HepG2 (cell line): Measurements from ENCODE around the gene HID1. TPM values are rescaled to one million over a fixed set of nuclear protein-coding genes. Genes with fewer than 3 reads are reported as not detected.

Experiments
- ATAC-seq: fragments of 200-7000 bp; cut with Tn5 transposase; 3 replicates; pipeline ENCODE4 v1.9.1; 2020; ENCODE audit warnings: mild to moderate bottlenecking, moderate library complexity
- BruUV-seq: library from RNA; stranded (reverse); fragments of 400-500 nt; replicated peaks from 2 replicates; lab custom pipeline; 2021; lab: Mats Ljungman, UMichigan
- CTCF ChIA-PET: fragments of 300-600 bp; formaldehyde crosslinking; extraction: SDS; loops from one replicate; lab custom pipeline; 2021; ENCODE audit warnings: low total read pairs, inconsistent platforms, low intra/inter-chr PET ratio; lab: Yijun Ruan, JAX
- POLR2A ChIA-PET: fragments of 350-600 bp; sonication (Branson Sonifier 250); formaldehyde crosslinking; loops from one replicate; lab custom pipeline; 2020; ENCODE audit warnings: antibody characterized with exemption, inconsistent platforms; lab: Yijun Ruan, JAX
- DNase-seq: peaks from one replicate; pipeline ENCODE4 v3.0.0-alpha.2; 2015; ENCODE audit warnings: low spot score
- FAIRE-seq: peaks from 3 replicates; lab custom pipeline; 2011; peaks lifted over from hg19 to GRCh38; lab: Jason Lieb, UNC
- H2AFZ ChIP-seq: one replicate; pipeline ENCODE4 v1.6.1; 2011; ENCODE audit warnings: low read length, inconsistent platforms
- H3K27ac ChIP-seq: fragments of 300-600 bp; 3 replicates; pipeline ENCODE4 v1.8.0; 2011; ENCODE audit warnings: mixed run types, mild to moderate bottlenecking, mixed read lengths, low read length, inconsistent platforms; ENCODE audit not compliant: insufficient read depth; ENCODE audit errors: extremely low read length
- H3K27me3 ChIP-seq, 2 experiments: fragments of 200-600 bp in 1 of 2; 2 replicates in 1 of 2; 3 replicates in 1 of 2; pipeline versions ENCODE4 v1.6.0 to v1.8.0; 2011; ENCODE audit warnings: low read length in 2 of 2, mild to moderate bottlenecking in 2 of 2, moderate library complexity in 2 of 2, inconsistent platforms in 1 of 2; ENCODE audit not compliant: insufficient read depth in 2 of 2, control insufficient read depth in 1 of 2
- H3K36me3 ChIP-seq, 2 experiments: fragments of 200-600 bp in 1 of 2; replicated peaks in 1 of 2; 2 replicates in 1 of 2; 3 replicates in 1 of 2; pipeline versions ENCODE4 v1.5.1 to v1.8.0; 2011; ENCODE audit warnings: low read length in 2 of 2, inconsistent platforms in 1 of 2; ENCODE audit not compliant: insufficient read depth in 2 of 2, control insufficient read depth in 1 of 2
- H3K4me1 ChIP-seq: 2 replicates; pipeline ENCODE4 v1.5.1; 2012; ENCODE audit warnings: low read length, inconsistent platforms; ENCODE audit not compliant: insufficient read depth
- H3K4me2 ChIP-seq: 2 replicates; pipeline ENCODE4 v1.6.0; 2011; ENCODE audit warnings: low read depth, low read length, inconsistent platforms
- H3K4me3 ChIP-seq, 3 experiments: fragments of 200-600 bp in 1 of 3; sonication (generic), shearing (Covaris generic) in 1 of 3; replicated peaks in 1 of 3; 2 replicates each; pipeline ENCODE4 v1.5.1; 2011 to 2016; ENCODE audit warnings: low read length in 3 of 3, inconsistent platforms in 2 of 3, low read depth in 2 of 3, mild to moderate bottlenecking in 2 of 3, control low read depth in 1 of 3, mixed read lengths in 1 of 3; ENCODE audit not compliant: insufficient read depth in 1 of 3
- H3K79me2 ChIP-seq: one replicate; pipeline ENCODE4 v1.6.1; 2011; ENCODE audit warnings: low read length, inconsistent platforms; ENCODE audit not compliant: insufficient read depth
- H3K9ac ChIP-seq: 2 replicates; pipeline ENCODE4 v1.6.0; 2011; ENCODE audit warnings: mild to moderate bottlenecking, low read depth, low read length, inconsistent platforms; ENCODE audit not compliant: insufficient read depth
- H3K9me3 ChIP-seq: 2 replicates; pipeline ENCODE4 v1.5.1; 2012; ENCODE audit warnings: mild to moderate bottlenecking, low read length
- H4K20me1 ChIP-seq: 2 replicates; pipeline ENCODE4 v1.6.0; 2011; ENCODE audit warnings: inconsistent platforms, mild to moderate bottlenecking, low read length, moderate library complexity; ENCODE audit not compliant: insufficient read depth
- CHD2 ChIP-seq: IDR thresholded peaks from 2 replicates; pipeline ENCODE4 v1.6.1; 2011; ENCODE audit warnings: low read depth, low read length, improper control_type of control experiment
- EP300 ChIP-seq, 3 experiments: sonication (generic) in 1 of 3; formaldehyde crosslinking in 1 of 3; IDR thresholded peaks; 2 replicates each; pipeline versions ENCODE4 v1.5.1 to v1.6.1; 2011 to 2020; ENCODE audit warnings: low read depth in 2 of 3, low read length in 2 of 3, borderline replicate concordance in 1 of 3, improper control_type of control experiment in 1 of 3, mild to moderate bottlenecking in 1 of 3, missing genetic modification reagents in 1 of 3, moderate library complexity in 1 of 3
- GRHL1 ChIP-seq: sonication (generic); formaldehyde crosslinking; conservative IDR thresholded peaks from 2 replicates; pipeline ENCODE4 v1.8.0; 2022; ENCODE audit warnings: missing genetic modification reagents
- KDM6A ChIP-seq: IDR thresholded peaks from 2 replicates; pipeline ENCODE4 v1.6.1; 2016; ENCODE audit warnings: low read depth
- NCOA2 ChIP-seq: sonication (generic); formaldehyde crosslinking; IDR thresholded peaks from 2 replicates; pipeline ENCODE4 v1.8.0; 2022; ENCODE audit warnings: inconsistent platforms
- TOPORS ChIP-seq: sonication (generic); formaldehyde crosslinking; IDR thresholded peaks from 2 replicates; pipeline ENCODE4 v1.8.0; 2023; ENCODE audit warnings: mild to moderate bottlenecking, missing genetic modification reagents
- TRAFD1 ChIP-seq: sonication (generic); formaldehyde crosslinking; IDR thresholded peaks from 2 replicates; pipeline ENCODE4 v1.5.1; 2020; ENCODE audit warnings: missing genetic modification reagents, mild to moderate bottlenecking, borderline replicate concordance
- ZMAT5 ChIP-seq: sonication (generic); formaldehyde crosslinking; IDR thresholded peaks from 2 replicates; pipeline ENCODE4 v1.5.0; 2020; ENCODE audit warnings: mild to moderate bottlenecking, low read depth, missing genetic modification reagents, borderline replicate concordance
- ZNF17 ChIP-seq: sonication (generic); formaldehyde crosslinking; IDR thresholded peaks from 2 replicates; pipeline ENCODE4 v1.5.0; 2020; ENCODE audit warnings: mild to moderate bottlenecking, missing genetic modification reagents
- ZNF614 ChIP-seq: IDR thresholded peaks from 2 replicates; pipeline ENCODE4 v1.6.1; 2018; ENCODE audit warnings: missing biosample characterization, missing genetic modification reagents, inconsistent platforms, borderline replicate concordance
- ZNF772 ChIP-seq: sonication (generic); formaldehyde crosslinking; IDR thresholded peaks from 2 replicates; pipeline ENCODE4 v1.5.0; 2020; ENCODE audit warnings: mild to moderate bottlenecking, missing genetic modification reagents
- ZNF790 ChIP-seq: sonication (generic); formaldehyde crosslinking; IDR thresholded peaks from 2 replicates; pipeline ENCODE4 v1.8.0; 2022; ENCODE audit warnings: missing genetic modification reagents, mild to moderate bottlenecking, borderline replicate concordance
- WGBS: methylation state at CpG from one replicate; pipeline ENCODE4 v1.1.6; 2017; ENCODE audit warnings: low lambda C conversion rate; 5-methylcytosine and 5-hydroxymethylcytosine counted together
- in situ Hi-C: cut with HindIII; loops from 2 replicates; pipeline ENCODE4 v1.10.0; 2017; ENCODE audit warnings: low pct_unique_long_range_greater_than_20kb; ENCODE audit not compliant: extremely low pct_ligation_motif_present
- intact Hi-C: fragments of 100-400 bp; cut with micrococcal nuclease; formaldehyde crosslinking; loops from one replicate; pipeline ENCODE4 v1.10.0; 2022; ENCODE audit not compliant: unreplicated experiment
- polyA plus RNA-seq, 8 experiments: library from polyadenylated mRNA; depleted of rRNA in 3 of 8; stranded (reverse) in 7 of 8; unstranded in 1 of 8; fragments of >200 nt; fragmentation: Illumina TruSeq in 4 of 8; extraction: Trizol in 4 of 8; gene quantifications; 2 replicates each; pipeline versions ENCODE4 v1.2.1 to v1.2.3, GENCODE V29; 2011 to 2016; ENCODE audit warnings: low read depth in 4 of 8, missing spikeins in 1 of 8, mixed read lengths in 1 of 8; ENCODE audit not compliant: insufficient read depth in 1 of 8
- total RNA-seq, 5 experiments: library from RNA; depleted of rRNA; stranded (reverse); fragments of >200 nt; fragmentation: Illumina TruSeq; extraction: Trizol; gene quantifications; 2 replicates each; pipeline ENCODE4 v1.2.3, GENCODE V29; 2016; ENCODE audit warnings: low read depth in 1 of 5

HID1 gene
- total and polyA plus RNA-seq, 2 of the 13 experiments (the other 11 are each of a cell fraction or from before 2014, with no cell fraction given): 2.1 to 10.6 TPM

DNA sequence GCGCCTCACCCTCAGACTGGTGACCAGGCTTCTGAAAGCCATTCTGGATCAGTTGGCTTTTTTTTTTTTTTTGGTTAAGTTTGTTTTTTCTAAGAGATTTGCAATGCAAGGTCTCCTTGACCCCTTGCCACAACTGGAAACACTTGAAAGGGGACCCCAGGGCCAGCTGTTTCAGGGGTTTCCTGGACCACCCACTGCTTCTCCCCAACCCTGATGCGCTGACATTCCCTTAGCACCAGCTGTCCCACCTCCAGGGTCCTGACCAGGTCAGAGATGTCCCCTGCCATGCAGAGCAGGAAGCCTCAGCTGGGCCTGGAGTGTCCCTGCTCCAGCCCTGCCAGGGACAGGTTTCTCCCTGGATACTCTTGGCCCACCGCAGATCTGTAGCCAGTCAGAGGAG is 31.8 kb upstream of the HID1 start (continued):
- TF ChIP-seq ZMAT5 (CRISPR knock-in tag): no peak
- TF ChIP-seq ZNF614 (CRISPR knock-in tag): no peak

DNA sequence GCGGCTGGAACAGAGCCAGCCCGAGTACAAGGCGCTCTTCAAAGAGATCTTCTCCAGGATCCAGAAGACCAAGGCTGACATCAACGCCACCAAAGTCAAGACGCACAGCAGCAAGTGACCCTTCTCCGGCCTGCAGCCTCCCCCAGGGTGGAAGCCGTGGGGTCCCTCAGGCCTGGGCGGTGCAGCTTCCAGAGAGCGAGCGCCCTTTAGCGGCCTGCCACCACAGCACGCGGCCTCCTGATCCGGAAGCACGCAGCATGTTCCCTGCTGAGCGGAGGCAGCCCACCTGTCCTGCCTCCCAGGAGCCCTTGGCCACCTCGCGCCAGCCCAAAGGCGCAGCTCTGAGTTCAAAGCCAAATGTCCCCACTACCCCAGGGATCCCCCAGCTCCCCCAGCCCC is 31.4 kb upstream of the HID1 start:
- H3K9me3 ChIP-seq: no peaks in the 10 kb centered on the region
- no peaks in the 10 kb centered on the region for H3K79me2 ChIP-seq
- H3K4me2 ChIP-seq: no peak overlapping the region
- POLR2A ChIA-PET: interaction anchor here (0.9 kb wide), 1 partner anchor 21 kb away, joined by 3 read pairs; no protein-coding TSS in a partner anchor
- no peaks in the 10 kb centered on the region for H4K20me1 ChIP-seq
- CTCF ChIA-PET: interaction anchor here (0.8 kb wide), 1 partner anchor 42 kb away, joined by 3 read pairs; no protein-coding TSS in a partner anchor
- TF ChIP-seq ZNF17 (CRISPR knock-in tag) (no peak), TOPORS (CRISPR knock-in tag) (no peak), ZNF772 (CRISPR knock-in tag) (no peak), NCOA2 (CRISPR knock-in tag) (no peak), ZNF790 (no peak), TRAFD1 (CRISPR knock-in tag) (no peak), KDM6A (CRISPR knock-in tag) (no peak), CHD2 (no peak), EP300 (IDR thresholded peaks at IDR 0.05; ENCODE audit: low read depth in 2 of 2, low read length in 2 of 2) (no peak), EP300 (CRISPR knock-in tag; IDR thresholded peaks at IDR 0.05; ENCODE audit: borderline replicate concordance) (no peak), GRHL1 (CRISPR knock-in tag) (no peak)
- TF ChIP-seq, all 625 proteins: peak for 0
- Histone ChIP-seq H2AFZ (no peak overlapping the region), H3K27me3 (no peaks in the 10 kb centered on the region; a peak in 1 of 5 replicates), H3K36me3 (peaks cover 0 to 2% of the 10 kb centered on the region in 2 experiments; a peak in 2 of 5 replicates), H3K9ac (no peak overlapping the region), H3K4me3 (no peak overlapping the region), H3K4me1 (no peaks in the 10 kb centered on the region), H3K27ac (no peak overlapping the region)
- WGBS: 95% methylated on average over 16 of the region's 19 CpGs
- intact Hi-C loops: no loop called here
- DNase-seq (no peak), ATAC-seq (no peak), FAIRE-seq (no peak)
- in situ Hi-C loops: no loop called here
- BruUV-seq: no TSS peak
